ENCODE measurements around the gene RBM10. TPM values are rescaled to one million over a fixed set of nuclear protein-coding genes. Genes with fewer than 3 reads are reported as not detected.

RBM10 gene
- total and polyA plus RNA-seq, 2 of the 13 experiments (the other 11 are each of a cell fraction or from before 2014, with no cell fraction given), result 15.9 to 43.1 TPM

DNA sequence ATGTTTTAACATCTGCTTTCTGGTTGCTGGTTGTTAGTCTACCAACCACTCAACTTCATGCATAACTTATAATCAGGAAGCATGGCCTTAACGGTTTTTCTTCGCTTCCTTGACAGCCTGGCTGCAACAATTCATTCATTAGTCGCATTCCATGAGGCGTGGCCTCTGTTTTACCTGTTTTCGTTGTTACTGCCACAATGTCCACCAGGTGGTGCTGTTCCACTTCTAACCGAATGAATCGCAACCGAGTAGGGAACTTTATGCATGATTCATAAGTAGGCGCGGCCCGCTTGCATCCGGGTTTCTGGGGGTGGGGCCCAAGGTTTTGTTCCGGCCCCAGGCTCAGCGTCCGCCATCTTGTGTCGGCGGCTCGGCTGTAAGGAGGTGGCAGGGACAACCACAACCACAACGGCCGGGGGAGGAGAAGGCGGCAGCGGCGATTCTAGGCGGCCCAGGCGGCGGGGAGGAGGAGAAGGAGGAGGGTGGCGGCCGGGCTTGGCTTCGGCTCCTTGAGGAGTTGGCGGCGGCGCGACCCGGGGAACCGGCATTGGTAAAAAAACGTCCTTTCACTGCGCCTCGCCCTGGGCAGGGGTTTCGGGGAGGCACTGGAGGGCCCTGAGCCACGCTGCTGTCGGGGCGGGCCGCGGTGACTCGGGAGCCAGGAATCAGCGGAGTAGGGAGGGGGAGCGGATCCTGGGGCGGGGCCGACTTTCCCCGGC lies 48.6 kb downstream of the RBM10 start, which contains the start of gene UBA1 (continued):
- TF ChIP-seq YEATS4 (CRISPR knock-in tag; IDR thresholded peaks at IDR 0.05; ENCODE audit: borderline replicate concordance), result peak; percentile 57; the same call in 1 of the 2 replicates
- TF ChIP-seq HNRNPL (IDR thresholded peaks at IDR 0.05; ENCODE audit: low read depth, low read length), result no peak
- TF ChIP-seq HIVEP1 (CRISPR knock-in tag; IDR thresholded peaks at IDR 0.05), result no peak
- no peak for TF ChIP-seq RORA (CRISPR knock-in tag; IDR thresholded peaks at IDR 0.05)
- TF ChIP-seq, protein P1, sequence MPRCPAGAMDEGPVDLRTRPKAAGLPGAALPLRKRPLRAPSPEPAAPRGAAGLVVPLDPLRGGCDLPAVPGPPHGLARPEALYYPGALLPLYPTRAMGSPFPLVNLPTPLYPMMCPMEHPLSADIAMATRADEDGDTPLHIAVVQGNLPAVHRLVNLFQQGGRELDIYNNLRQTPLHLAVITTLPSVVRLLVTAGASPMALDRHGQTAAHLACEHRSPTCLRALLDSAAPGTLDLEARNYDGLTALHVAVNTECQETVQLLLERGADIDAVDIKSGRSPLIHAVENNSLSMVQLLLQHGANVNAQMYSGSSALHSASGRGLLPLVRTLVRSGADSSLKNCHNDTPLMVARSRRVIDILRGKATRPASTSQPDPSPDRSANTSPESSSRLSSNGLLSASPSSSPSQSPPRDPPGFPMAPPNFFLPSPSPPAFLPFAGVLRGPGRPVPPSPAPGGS (CRISPR knock-in tag; IDR thresholded peaks at IDR 0.05), result no peak
- no peak for TF ChIP-seq ZNF879 (CRISPR knock-in tag; IDR thresholded peaks at IDR 0.05)
- TF ChIP-seq RNF2 (conservative IDR thresholded peaks at IDR 0.05; ENCODE audit: low read depth), result no peak
- TF ChIP-seq BCL6 (CRISPR knock-in tag; IDR thresholded peaks at IDR 0.05), result no peak
- no peak for TF ChIP-seq ZBTB38 (CRISPR knock-in tag; IDR thresholded peaks at IDR 0.05)
- TF ChIP-seq, protein P2, sequence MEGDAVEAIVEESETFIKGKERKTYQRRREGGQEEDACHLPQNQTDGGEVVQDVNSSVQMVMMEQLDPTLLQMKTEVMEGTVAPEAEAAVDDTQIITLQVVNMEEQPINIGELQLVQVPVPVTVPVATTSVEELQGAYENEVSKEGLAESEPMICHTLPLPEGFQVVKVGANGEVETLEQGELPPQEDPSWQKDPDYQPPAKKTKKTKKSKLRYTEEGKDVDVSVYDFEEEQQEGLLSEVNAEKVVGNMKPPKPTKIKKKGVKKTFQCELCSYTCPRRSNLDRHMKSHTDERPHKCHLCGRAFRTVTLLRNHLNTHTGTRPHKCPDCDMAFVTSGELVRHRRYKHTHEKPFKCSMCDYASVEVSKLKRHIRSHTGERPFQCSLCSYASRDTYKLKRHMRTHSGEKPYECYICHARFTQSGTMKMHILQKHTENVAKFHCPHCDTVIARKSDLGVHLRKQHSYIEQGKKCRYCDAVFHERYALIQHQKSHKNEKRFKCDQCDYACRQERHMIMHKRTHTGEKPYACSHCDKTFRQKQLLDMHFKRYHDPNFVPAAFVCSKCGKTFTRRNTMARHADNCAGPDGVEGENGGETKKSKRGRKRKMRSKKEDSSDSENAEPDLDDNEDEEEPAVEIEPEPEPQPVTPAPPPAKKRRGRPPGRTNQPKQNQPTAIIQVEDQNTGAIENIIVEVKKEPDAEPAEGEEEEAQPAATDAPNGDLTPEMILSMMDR (CRISPR knock-in tag; IDR thresholded peaks at IDR 0.05), result peak; percentile 90
- peak; percentile 68 to 88 for TF ChIP-seq POLR2A (IDR thresholded peaks at IDR 0.05; ENCODE audit: insufficient read depth in 1 of 2, low read depth in 2 of 2, low read length in 2 of 2)
- no peak for TF ChIP-seq ZNF891 (CRISPR knock-in tag; IDR thresholded peaks at IDR 0.05)
- TF ChIP-seq PHF8 (CRISPR knock-in tag; IDR thresholded peaks at IDR 0.05), result peak; percentile 64
- no peak for TF ChIP-seq THYN1 (CRISPR knock-in tag; IDR thresholded peaks at IDR 0.05; ENCODE audit: borderline replicate concordance, low read depth)
- no peak for TF ChIP-seq DMAP1 (CRISPR knock-in tag; IDR thresholded peaks at IDR 0.05)
- no peak for TF ChIP-seq KDM4B (CRISPR knock-in tag; IDR thresholded peaks at IDR 0.05)
- TF ChIP-seq ZC3H4 (CRISPR knock-in tag; IDR thresholded peaks at IDR 0.05; ENCODE audit: borderline replicate concordance), result no peak
- no peak for TF ChIP-seq ZNF17 (CRISPR knock-in tag; IDR thresholded peaks at IDR 0.05)
- TF ChIP-seq ZNF746 (CRISPR knock-in tag; IDR thresholded peaks at IDR 0.05), result no peak
- TF ChIP-seq FOSL2 (CRISPR knock-in tag; IDR thresholded peaks at IDR 0.05), result peak; percentile 75
- no peak for TF ChIP-seq SOX6 (IDR thresholded peaks at IDR 0.05)
- peak; percentile 31 for TF ChIP-seq SOX6 (CRISPR knock-in tag; IDR thresholded peaks at IDR 0.05)
- TF ChIP-seq, protein P3, sequence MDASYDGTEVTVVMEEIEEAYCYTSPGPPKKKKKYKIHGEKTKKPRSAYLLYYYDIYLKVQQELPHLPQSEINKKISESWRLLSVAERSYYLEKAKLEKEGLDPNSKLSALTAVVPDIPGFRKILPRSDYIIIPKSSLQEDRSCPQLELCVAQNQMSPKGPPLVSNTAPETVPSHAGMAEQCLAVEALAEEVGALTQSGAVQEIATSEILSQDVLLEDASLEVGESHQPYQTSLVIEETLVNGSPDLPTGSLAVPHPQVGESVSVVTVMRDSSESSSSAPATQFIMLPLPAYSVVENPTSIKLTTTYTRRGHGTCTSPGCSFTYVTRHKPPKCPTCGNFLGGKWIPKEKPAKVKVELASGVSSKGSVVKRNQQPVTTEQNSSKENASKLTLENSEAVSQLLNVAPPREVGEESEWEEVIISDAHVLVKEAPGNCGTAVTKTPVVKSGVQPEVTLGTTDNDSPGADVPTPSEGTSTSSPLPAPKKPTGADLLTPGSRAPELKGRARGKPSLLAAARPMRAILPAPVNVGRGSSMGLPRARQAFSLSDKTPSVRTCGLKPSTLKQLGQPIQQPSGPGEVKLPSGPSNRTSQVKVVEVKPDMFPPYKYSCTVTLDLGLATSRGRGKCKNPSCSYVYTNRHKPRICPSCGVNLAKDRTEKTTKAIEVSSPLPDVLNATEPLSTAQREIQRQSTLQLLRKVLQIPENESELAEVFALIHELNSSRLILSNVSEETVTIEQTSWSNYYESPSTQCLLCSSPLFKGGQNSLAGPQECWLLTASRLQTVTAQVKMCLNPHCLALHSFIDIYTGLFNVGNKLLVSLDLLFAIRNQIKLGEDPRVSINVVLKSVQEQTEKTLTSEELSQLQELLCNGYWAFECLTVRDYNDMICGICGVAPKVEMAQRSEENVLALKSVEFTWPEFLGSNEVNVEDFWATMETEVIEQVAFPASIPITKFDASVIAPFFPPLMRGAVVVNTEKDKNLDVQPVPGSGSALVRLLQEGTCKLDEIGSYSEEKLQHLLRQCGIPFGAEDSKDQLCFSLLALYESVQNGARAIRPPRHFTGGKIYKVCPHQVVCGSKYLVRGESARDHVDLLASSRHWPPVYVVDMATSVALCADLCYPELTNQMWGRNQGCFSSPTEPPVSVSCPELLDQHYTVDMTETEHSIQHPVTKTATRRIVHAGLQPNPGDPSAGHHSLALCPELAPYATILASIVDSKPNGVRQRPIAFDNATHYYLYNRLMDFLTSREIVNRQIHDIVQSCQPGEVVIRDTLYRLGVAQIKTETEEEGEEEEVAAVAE (CRISPR knock-in tag; IDR thresholded peaks at IDR 0.05; ENCODE audit: borderline replicate concordance), result no peak
- TF ChIP-seq ZSCAN30 (CRISPR knock-in tag; IDR thresholded peaks at IDR 0.05), result no peak
- no peak for TF ChIP-seq ZNF432 (CRISPR knock-in tag; IDR thresholded peaks at IDR 0.05; ENCODE audit: borderline replicate concordance)
- 0 out of 2 replicates have a peak, but pooled peaks have one; percentile 11 for TF ChIP-seq GATAD2A (CRISPR knock-in tag; IDR thresholded peaks at IDR 0.05)
- no peak for TF ChIP-seq IKZF4 (CRISPR knock-in tag; IDR thresholded peaks at IDR 0.05; ENCODE audit: borderline replicate concordance, low read depth, not compliant biosample characterization)

Measured in HepG2 (cell line).